ENCODE data around the gene FAM171A1. TPM values are rescaled to one million over a fixed set of nuclear protein-coding genes. Genes with fewer than 3 reads are reported as not detected.

The FAM171A1 gene
- total RNA-seq, 2 donors from 2014 or later = 36.5 to 39.0 TPM

DNA sequence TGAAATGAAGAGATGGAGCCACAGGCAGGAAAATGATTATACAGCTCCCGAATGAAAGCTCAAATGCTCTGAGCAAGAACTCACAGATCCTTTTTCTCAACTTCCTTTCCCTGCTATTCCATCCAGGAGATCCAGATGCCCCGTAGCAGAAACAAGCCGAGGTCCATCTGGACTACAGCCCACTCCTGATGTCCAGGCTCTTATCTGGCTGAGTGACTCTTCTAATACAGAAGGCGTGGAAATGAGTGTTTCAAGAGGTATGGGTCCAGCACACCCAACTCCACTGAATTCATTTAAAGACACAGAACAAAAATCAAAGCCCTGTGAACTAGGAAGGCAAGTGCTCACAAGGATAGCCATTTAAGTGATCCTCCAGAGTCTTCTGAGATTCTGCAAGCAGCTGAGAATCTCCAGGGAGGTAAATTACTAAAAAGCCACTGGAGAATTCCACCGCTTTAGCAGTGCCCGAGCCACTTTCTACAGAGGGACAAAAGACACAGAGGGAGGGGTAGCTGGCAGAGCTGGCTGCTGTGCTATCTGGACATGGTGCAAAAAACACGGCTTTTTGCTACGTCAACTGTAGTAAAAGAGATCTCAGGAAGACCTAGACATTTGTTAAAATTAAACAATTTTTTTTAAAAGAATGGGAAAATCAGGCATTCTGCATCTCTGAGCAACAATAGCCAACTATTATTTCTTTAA lies 24.5 kb downstream of the FAM171A1 start:
- Mint-ChIP-seq H3K27ac (no peak overlapping the region), H3K4me1 (peaks cover 18% of the 10 kb centered on the region), H3K9me3 (no peaks in the 10 kb centered on the region), H3K4me3 (no peak overlapping the region), H3K36me3 (ENCODE audit: low read depth) (no peaks in the 10 kb centered on the region), H3K27me3 (ENCODE audit: insufficient read depth) (no peaks in the 10 kb centered on the region)
- 87 to 94% methylated on average over 5 to 8 of the region's 8 CpGs for WGBS, 2 experiments (ENCODE audit: insufficient coverage in 1 of 2, insufficient read length in 1 of 2)
- TF ChIP-seq, protein P1, sequence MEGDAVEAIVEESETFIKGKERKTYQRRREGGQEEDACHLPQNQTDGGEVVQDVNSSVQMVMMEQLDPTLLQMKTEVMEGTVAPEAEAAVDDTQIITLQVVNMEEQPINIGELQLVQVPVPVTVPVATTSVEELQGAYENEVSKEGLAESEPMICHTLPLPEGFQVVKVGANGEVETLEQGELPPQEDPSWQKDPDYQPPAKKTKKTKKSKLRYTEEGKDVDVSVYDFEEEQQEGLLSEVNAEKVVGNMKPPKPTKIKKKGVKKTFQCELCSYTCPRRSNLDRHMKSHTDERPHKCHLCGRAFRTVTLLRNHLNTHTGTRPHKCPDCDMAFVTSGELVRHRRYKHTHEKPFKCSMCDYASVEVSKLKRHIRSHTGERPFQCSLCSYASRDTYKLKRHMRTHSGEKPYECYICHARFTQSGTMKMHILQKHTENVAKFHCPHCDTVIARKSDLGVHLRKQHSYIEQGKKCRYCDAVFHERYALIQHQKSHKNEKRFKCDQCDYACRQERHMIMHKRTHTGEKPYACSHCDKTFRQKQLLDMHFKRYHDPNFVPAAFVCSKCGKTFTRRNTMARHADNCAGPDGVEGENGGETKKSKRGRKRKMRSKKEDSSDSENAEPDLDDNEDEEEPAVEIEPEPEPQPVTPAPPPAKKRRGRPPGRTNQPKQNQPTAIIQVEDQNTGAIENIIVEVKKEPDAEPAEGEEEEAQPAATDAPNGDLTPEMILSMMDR (conservative IDR thresholded peaks at IDR 0.05) = no peak
- H3K9ac ChIP-seq (ENCODE audit: extremely low read depth, low read length, poor library complexity, severe bottlenecking) = no peak overlapping the region
- DNase-seq = no peak
- no peak overlapping the region for H3K4me3 ChIP-seq (ENCODE audit: low read length)
- no peaks in the 10 kb centered on the region for H3K36me3 ChIP-seq (ENCODE audit: control insufficient read depth, insufficient read depth, low read length)
- H3K27ac ChIP-seq (ENCODE audit: low read depth, low read length) = no peak overlapping the region
- peaks cover 4% of the 10 kb centered on the region for H3K4me1 ChIP-seq (ENCODE audit: control insufficient read depth, insufficient read depth, low read length)
- H3K9me3 ChIP-seq (ENCODE audit: control insufficient read depth, low read length) = no peaks in the 10 kb centered on the region
- H3K27me3 ChIP-seq (ENCODE audit: control insufficient read depth, insufficient read depth, low read length, poor library complexity, severe bottlenecking) = no peaks in the 10 kb centered on the region

- Histone ChIP-seq H3K4me1 (ENCODE audit: control insufficient read depth, insufficient read depth, low read length) (peaks cover 4% of the 10 kb centered on the region), H3K9ac (ENCODE audit: extremely low read depth, low read length, poor library complexity, severe bottlenecking) (no peak overlapping the region), H3K36me3 (ENCODE audit: control insufficient read depth, insufficient read depth, low read length) (no peaks in the 10 kb centered on the region), H3K27me3 (ENCODE audit: control insufficient read depth, insufficient read depth, low read length, poor library complexity, severe bottlenecking) (no peaks in the 10 kb centered on the region), H3K9me3 (ENCODE audit: control insufficient read depth, low read length) (no peaks in the 10 kb centered on the region), H3K27ac (ENCODE audit: low read depth, low read length) (peak overlapping the region; percentile 68), H3K4me3 (ENCODE audit: low read length) (no peak overlapping the region)
- Mint-ChIP-seq H3K36me3 (ENCODE audit: low read depth) (no peaks in the 10 kb centered on the region), H3K27ac (no peak overlapping the region), H3K4me3 (no peak overlapping the region), H3K9me3 (no peaks in the 10 kb centered on the region), H3K4me1 (peaks cover 18% of the 10 kb centered on the region), H3K27me3 (ENCODE audit: insufficient read depth) (no peaks in the 10 kb centered on the region)
- WGBS, 2 experiments (ENCODE audit: insufficient coverage in 1 of 2, insufficient read length in 1 of 2) = 90 to 94% methylated on average over 3 to 5 of the region's 5 CpGs
- TF ChIP-seq, protein P1 (conservative IDR thresholded peaks at IDR 0.05) = no peak
- no peak for DNase-seq
Measured at GRCh38 chr10:15345450-15345849, 25.6 kb downstream of the FAM171A1 start.

DNA sequence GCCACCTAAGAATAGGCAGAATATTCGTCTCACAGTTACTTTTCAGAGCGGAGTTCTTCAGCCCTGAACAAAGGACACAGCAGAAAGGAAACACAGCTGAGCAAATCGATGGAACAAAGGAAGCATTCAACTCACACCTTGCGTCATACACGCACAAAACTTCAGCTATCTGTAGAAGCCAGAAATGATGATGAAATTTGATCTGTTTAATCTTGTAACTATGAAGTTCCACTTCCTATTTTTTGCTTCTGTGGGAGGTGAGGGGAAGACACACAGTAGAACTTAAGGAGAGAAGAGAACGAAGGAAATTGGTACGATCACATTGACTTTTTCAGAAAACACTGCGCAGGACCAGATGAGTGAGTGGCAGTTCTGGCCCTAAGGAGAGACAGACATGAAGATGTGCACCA lies 26.2 kb downstream of the FAM171A1 start:
- Histone ChIP-seq H3K4me1 (ENCODE audit: control insufficient read depth, insufficient read depth, low read length) (peaks cover 4% of the 10 kb centered on the region), H3K9me3 (ENCODE audit: control insufficient read depth, low read length) (no peaks in the 10 kb centered on the region), H3K27me3 (ENCODE audit: control insufficient read depth, insufficient read depth, low read length, poor library complexity, severe bottlenecking) (no peaks in the 10 kb centered on the region), H3K9ac (ENCODE audit: extremely low read depth, low read length, poor library complexity, severe bottlenecking) (no peak overlapping the region), H3K27ac (ENCODE audit: low read depth, low read length) (peak overlapping the region; percentile 68), H3K4me3 (ENCODE audit: low read length) (no peak overlapping the region), H3K36me3 (ENCODE audit: control insufficient read depth, insufficient read depth, low read length) (no peaks in the 10 kb centered on the region)
- Mint-ChIP-seq H3K4me1 (peaks cover 18% of the 10 kb centered on the region), H3K27me3 (ENCODE audit: insufficient read depth) (no peaks in the 10 kb centered on the region), H3K27ac (peak overlapping the region; percentile 26), H3K9me3 (no peaks in the 10 kb centered on the region), H3K36me3 (ENCODE audit: low read depth) (no peaks in the 10 kb centered on the region), H3K4me3 (no peak overlapping the region)
- WGBS, 2 experiments (ENCODE audit: insufficient coverage in 1 of 2, insufficient read length in 1 of 2) = 88 to 92% methylated on average over 8 of the region's 8 CpGs
- TF ChIP-seq, protein P1 (conservative IDR thresholded peaks at IDR 0.05) = no peak
- DNase-seq = no peak
